GM23338 (cell line): ENCODE results near the gene PORCN. TPM values are rescaled to one million over a fixed set of nuclear protein-coding genes. Genes with fewer than 3 reads are reported as not detected.

Experiments
- ATAC-seq: fragments of 200-7000 bp; cut with Tn5 transposase; 3 replicates; pipeline ENCODE4 v1.9.1; 2020
- DNase-seq: peaks from one replicate; pipeline ENCODE4 v3.0.0-alpha.2; 2015; ENCODE audit warnings: low spot score
- H2AFZ ChIP-seq: fragments of 200-600 bp; sonication (generic); 2 replicates; pipeline ENCODE4 v1.8.0; 2016; ENCODE audit warnings: antibody characterized with exemption, mild to moderate bottlenecking, moderate library complexity
- H3F3A ChIP-seq: fragments of 200-600 bp; sonication (generic); replicated peaks from 2 replicates; pipeline ENCODE4 v1.8.0; 2017; ENCODE audit warnings: antibody characterized with exemption, mixed run types, low read depth
- H3K27ac ChIP-seq: fragments of 200-600 bp; sonication (generic); 2 replicates; pipeline ENCODE4 v1.6.1; 2016; ENCODE audit warnings: low read depth
- H3K27me3 ChIP-seq: fragments of 200-600 bp; sonication (generic); 2 replicates; pipeline ENCODE4 v1.8.0; 2016; ENCODE audit warnings: mild to moderate bottlenecking, mixed run types, moderate library complexity; ENCODE audit not compliant: insufficient read depth
- H3K36me3 ChIP-seq: fragments of 200-600 bp; sonication (generic); 2 replicates; pipeline ENCODE4 v1.8.0; 2016; ENCODE audit warnings: mild to moderate bottlenecking; ENCODE audit not compliant: insufficient read depth
- H3K4me1 ChIP-seq: fragments of 200-600 bp; sonication (generic); 2 replicates; pipeline ENCODE4 v1.8.0; 2016; ENCODE audit warnings: mild to moderate bottlenecking, moderate library complexity; ENCODE audit not compliant: insufficient read depth
- H3K4me2 ChIP-seq: fragments of 200-600 bp; sonication (generic); 2 replicates; pipeline ENCODE4 v1.7.1; 2017; ENCODE audit warnings: mixed run types
- H3K4me3 ChIP-seq: fragments of 200-600 bp; sonication (generic); 2 replicates; pipeline ENCODE4 v1.6.1; 2016; ENCODE audit warnings: mixed run types
- H3K79me2 ChIP-seq: fragments of 200-600 bp; sonication (generic); replicated peaks from 2 replicates; pipeline ENCODE4 v1.8.0; 2017; ENCODE audit warnings: mild to moderate bottlenecking; ENCODE audit not compliant: insufficient read depth
- H3K9me2 ChIP-seq: fragments of 200-600 bp; sonication (generic); 2 replicates; pipeline ENCODE4 v1.8.0; 2017; ENCODE audit not compliant: insufficient read depth
- H4K20me1 ChIP-seq: fragments of 200-600 bp; sonication (generic); replicated peaks from 2 replicates; pipeline ENCODE4 v1.8.0; 2017; ENCODE audit warnings: mild to moderate bottlenecking; ENCODE audit not compliant: insufficient read depth
- H3K27ac Mint-ChIP-seq: 2 replicates; pipeline ENCODE4 v1.8.0; 2020; ENCODE audit warnings: inconsistent platforms, mild to moderate bottlenecking, moderate library complexity, mixed read lengths
- H3K27me3 Mint-ChIP-seq: 3 replicates; pipeline ENCODE4 v1.8.0; 2022; ENCODE audit warnings: low read depth, mild to moderate bottlenecking, moderate library complexity, mixed read lengths, inconsistent platforms; ENCODE audit not compliant: insufficient read depth, poor library complexity
- H3K36me3 Mint-ChIP-seq: 3 replicates; pipeline ENCODE4 v1.8.0; 2021; ENCODE audit warnings: low read depth, mild to moderate bottlenecking, inconsistent platforms, moderate library complexity, mixed read lengths
- H3K4me1 Mint-ChIP-seq: 3 replicates; pipeline ENCODE4 v1.8.0; 2020; ENCODE audit warnings: mild to moderate bottlenecking, inconsistent platforms, mixed read lengths
- H3K4me3 Mint-ChIP-seq: 3 replicates; pipeline ENCODE4 v1.8.0; 2021; ENCODE audit warnings: moderate library complexity, mild to moderate bottlenecking, inconsistent platforms, mixed read lengths
- H3K9me3 Mint-ChIP-seq: 3 replicates; pipeline ENCODE4 v1.8.0; 2020; ENCODE audit warnings: moderate library complexity, mild to moderate bottlenecking, inconsistent platforms, mixed read lengths
- CREB1 ChIP-seq: fragments of 250-450 bp; sonication (Bioruptor Pico); IDR thresholded peaks from 2 replicates; pipeline ENCODE4 v1.5.0; 2020; ENCODE audit warnings: low read depth, mild to moderate bottlenecking, moderate library complexity
- JUNB ChIP-seq: IDR thresholded peaks from one replicate; pipeline ENCODE4 v1.6.1; 2016; ENCODE audit warnings: antibody characterized with exemption; ENCODE audit not compliant: unreplicated experiment
- STAT1 ChIP-seq: IDR thresholded peaks from one replicate; pipeline ENCODE4 v1.6.1; 2016; ENCODE audit warnings: antibody characterized with exemption; ENCODE audit not compliant: unreplicated experiment
- ZNF114 ChIP-seq: fragments of 250-450 bp; sonication (Bioruptor Pico); IDR thresholded peaks from 2 replicates; pipeline ENCODE4 v1.5.0; 2020; ENCODE audit warnings: mild to moderate bottlenecking, moderate library complexity
- ZNF331 ChIP-seq: fragments of 250-450 bp; sonication (Bioruptor Pico); IDR thresholded peaks from 2 replicates; pipeline ENCODE4 v1.5.0; 2020; ENCODE audit warnings: low read depth, mild to moderate bottlenecking, moderate library complexity
- polyA plus RNA-seq: library from polyadenylated mRNA; unstranded; fragments of >200 nt; fragmentation: Nextera tagmentation; extraction: Ambion mirVana; gene quantifications from 2 replicates; pipeline ENCODE4 v1.2.1, GENCODE V29; 2016
- total RNA-seq: library from RNA; depleted of rRNA; stranded (reverse); fragments of >200 nt; shearing (Covaris generic); gene quantifications from 2 replicates; pipeline ENCODE4 v1.2.3, GENCODE V29; 2014
- TF ChIP-seq, protein P1 (sequence below): fragments of 250-450 bp; sonication (Bioruptor Pico); IDR thresholded peaks from 2 replicates; pipeline ENCODE4 v1.5.0; 2020; ENCODE audit warnings: mild to moderate bottlenecking, moderate library complexity
- TF ChIP-seq, protein P2 (sequence below), 2 experiments: fragments of 200-600 bp in 1 of 2; sonication (generic) in 1 of 2; conservative IDR thresholded peaks; 2 replicates each; pipeline versions ENCODE4 v1.5.1 to v1.6.1; 2016 to 2017; ENCODE audit warnings: antibody characterized with exemption in 2 of 2, low read depth in 2 of 2, mild to moderate bottlenecking in 2 of 2, moderate library complexity in 1 of 2
- TF ChIP-seq, protein P3 (sequence below): IDR thresholded peaks from one replicate; pipeline ENCODE4 v1.6.1; 2018; ENCODE audit warnings: antibody characterized with exemption; ENCODE audit not compliant: unreplicated experiment

Gene PORCN
- total and polyA plus RNA-seq, 2 experiments from 2014 or later = 19.4 to 28.5 TPM

DNA sequence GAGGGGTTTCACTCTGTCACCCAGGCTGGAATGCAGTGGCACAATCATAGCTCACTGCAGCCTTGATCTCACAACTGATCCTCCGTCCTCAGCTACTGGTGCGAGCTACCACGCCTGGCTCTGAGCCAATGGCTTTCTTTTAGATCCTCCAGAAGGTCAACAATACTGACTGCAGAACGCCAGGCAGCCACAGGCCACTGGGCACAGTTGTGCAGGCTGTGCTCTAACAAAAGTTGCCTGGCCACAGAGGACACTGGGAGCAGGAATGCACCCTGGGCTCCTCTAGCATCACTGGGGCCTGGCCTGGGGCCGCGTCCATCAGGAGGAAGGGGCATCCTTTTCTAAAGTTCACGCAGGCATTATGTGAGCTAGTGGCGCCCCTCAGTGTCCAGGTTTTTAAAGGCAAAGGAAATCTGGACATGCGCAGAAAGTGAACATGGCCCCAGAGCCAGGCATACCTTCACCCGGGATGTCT lies 14.9 kb upstream of the PORCN start:
- no peak overlapping the region for H3K27ac ChIP-seq
- DNase-seq (peak; percentile 77), ATAC-seq (peak; percentile 93)
- no peaks in the 10 kb centered on the region for H3K36me3 ChIP-seq
- H2AFZ ChIP-seq = no peak overlapping the region
- H3F3A ChIP-seq = no peaks in the 10 kb centered on the region
- H3K27me3 Mint-ChIP-seq = peaks cover 2% of the 10 kb centered on the region
- H3K9me2 ChIP-seq = no peaks in the 10 kb centered on the region
- no peaks in the 10 kb centered on the region for H3K4me1 Mint-ChIP-seq
- H3K4me2 ChIP-seq = no peak overlapping the region
- no peaks in the 10 kb centered on the region for H4K20me1 ChIP-seq
- no peaks in the 10 kb centered on the region for H3K79me2 ChIP-seq
- no peak overlapping the region for H3K4me3 Mint-ChIP-seq
- no peaks in the 10 kb centered on the region for H3K9me3 Mint-ChIP-seq
- no peaks in the 10 kb centered on the region for H3K36me3 Mint-ChIP-seq
- TF ChIP-seq ZNF114 (CRISPR knock-in tag) (no peak), ZNF331 (CRISPR knock-in tag) (no peak), CREB1 (CRISPR knock-in tag) (no peak), JUNB (no peak), STAT1 (no peak)
- TF ChIP-seq, protein P1, sequence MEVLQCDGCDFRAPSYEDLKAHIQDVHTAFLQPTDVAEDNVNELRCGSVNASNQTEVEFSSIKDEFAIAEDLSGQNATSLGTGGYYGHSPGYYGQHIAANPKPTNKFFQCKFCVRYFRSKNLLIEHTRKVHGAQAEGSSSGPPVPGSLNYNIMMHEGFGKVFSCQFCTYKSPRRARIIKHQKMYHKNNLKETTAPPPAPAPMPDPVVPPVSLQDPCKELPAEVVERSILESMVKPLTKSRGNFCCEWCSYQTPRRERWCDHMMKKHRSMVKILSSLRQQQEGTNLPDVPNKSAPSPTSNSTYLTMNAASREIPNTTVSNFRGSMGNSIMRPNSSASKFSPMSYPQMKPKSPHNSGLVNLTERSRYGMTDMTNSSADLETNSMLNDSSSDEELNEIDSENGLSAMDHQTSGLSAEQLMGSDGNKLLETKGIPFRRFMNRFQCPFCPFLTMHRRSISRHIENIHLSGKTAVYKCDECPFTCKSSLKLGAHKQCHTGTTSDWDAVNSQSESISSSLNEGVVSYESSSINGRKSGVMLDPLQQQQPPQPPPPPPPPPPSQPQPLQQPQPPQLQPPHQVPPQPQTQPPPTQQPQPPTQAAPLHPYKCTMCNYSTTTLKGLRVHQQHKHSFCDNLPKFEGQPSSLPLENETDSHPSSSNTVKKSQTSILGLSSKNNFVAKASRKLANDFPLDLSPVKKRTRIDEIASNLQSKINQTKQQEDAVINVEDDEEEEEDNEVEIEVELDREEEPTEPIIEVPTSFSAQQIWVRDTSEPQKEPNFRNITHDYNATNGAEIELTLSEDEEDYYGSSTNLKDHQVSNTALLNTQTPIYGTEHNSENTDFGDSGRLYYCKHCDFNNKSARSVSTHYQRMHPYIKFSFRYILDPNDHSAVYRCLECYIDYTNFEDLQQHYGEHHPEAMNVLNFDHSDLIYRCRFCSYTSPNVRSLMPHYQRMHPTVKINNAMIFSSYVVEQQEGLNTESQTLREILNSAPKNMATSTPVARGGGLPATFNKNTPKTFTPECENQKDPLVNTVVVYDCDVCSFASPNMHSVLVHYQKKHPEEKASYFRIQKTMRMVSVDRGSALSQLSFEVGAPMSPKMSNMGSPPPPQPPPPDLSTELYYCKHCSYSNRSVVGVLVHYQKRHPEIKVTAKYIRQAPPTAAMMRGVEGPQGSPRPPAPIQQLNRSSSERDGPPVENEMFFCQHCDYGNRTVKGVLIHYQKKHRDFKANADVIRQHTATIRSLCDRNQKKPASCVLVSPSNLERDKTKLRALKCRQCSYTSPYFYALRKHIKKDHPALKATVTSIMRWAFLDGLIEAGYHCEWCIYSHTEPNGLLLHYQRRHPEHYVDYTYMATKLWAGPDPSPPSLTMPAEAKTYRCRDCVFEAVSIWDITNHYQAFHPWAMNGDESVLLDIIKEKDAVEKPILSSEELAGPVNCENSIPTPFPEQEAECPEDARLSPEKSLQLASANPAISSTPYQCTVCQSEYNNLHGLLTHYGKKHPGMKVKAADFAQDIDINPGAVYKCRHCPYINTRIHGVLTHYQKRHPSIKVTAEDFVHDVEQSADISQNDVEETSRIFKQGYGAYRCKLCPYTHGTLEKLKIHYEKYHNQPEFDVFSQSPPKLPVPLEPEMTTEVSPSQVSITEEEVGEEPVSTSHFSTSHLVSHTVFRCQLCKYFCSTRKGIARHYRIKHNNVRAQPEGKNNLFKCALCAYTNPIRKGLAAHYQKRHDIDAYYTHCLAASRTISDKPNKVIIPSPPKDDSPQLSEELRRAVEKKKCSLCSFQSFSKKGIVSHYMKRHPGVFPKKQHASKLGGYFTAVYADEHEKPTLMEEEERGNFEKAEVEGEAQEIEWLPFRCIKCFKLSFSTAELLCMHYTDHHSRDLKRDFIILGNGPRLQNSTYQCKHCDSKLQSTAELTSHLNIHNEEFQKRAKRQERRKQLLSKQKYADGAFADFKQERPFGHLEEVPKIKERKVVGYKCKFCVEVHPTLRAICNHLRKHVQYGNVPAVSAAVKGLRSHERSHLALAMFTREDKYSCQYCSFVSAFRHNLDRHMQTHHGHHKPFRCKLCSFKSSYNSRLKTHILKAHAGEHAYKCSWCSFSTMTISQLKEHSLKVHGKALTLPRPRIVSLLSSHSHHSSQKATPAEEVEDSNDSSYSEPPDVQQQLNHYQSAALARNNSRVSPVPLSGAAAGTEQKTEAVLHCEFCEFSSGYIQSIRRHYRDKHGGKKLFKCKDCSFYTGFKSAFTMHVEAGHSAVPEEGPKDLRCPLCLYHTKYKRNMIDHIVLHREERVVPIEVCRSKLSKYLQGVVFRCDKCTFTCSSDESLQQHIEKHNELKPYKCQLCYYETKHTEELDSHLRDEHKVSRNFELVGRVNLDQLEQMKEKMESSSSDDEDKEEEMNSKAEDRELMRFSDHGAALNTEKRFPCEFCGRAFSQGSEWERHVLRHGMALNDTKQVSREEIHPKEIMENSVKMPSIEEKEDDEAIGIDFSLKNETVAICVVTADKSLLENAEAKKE (CRISPR knock-in tag) = no peak
- TF ChIP-seq, protein P2, sequence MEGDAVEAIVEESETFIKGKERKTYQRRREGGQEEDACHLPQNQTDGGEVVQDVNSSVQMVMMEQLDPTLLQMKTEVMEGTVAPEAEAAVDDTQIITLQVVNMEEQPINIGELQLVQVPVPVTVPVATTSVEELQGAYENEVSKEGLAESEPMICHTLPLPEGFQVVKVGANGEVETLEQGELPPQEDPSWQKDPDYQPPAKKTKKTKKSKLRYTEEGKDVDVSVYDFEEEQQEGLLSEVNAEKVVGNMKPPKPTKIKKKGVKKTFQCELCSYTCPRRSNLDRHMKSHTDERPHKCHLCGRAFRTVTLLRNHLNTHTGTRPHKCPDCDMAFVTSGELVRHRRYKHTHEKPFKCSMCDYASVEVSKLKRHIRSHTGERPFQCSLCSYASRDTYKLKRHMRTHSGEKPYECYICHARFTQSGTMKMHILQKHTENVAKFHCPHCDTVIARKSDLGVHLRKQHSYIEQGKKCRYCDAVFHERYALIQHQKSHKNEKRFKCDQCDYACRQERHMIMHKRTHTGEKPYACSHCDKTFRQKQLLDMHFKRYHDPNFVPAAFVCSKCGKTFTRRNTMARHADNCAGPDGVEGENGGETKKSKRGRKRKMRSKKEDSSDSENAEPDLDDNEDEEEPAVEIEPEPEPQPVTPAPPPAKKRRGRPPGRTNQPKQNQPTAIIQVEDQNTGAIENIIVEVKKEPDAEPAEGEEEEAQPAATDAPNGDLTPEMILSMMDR (conservative IDR thresholded peaks at IDR 0.05; ENCODE audit: low read depth in 2 of 2) = peak; percentile 55 to 75
- TF ChIP-seq, protein P3, sequence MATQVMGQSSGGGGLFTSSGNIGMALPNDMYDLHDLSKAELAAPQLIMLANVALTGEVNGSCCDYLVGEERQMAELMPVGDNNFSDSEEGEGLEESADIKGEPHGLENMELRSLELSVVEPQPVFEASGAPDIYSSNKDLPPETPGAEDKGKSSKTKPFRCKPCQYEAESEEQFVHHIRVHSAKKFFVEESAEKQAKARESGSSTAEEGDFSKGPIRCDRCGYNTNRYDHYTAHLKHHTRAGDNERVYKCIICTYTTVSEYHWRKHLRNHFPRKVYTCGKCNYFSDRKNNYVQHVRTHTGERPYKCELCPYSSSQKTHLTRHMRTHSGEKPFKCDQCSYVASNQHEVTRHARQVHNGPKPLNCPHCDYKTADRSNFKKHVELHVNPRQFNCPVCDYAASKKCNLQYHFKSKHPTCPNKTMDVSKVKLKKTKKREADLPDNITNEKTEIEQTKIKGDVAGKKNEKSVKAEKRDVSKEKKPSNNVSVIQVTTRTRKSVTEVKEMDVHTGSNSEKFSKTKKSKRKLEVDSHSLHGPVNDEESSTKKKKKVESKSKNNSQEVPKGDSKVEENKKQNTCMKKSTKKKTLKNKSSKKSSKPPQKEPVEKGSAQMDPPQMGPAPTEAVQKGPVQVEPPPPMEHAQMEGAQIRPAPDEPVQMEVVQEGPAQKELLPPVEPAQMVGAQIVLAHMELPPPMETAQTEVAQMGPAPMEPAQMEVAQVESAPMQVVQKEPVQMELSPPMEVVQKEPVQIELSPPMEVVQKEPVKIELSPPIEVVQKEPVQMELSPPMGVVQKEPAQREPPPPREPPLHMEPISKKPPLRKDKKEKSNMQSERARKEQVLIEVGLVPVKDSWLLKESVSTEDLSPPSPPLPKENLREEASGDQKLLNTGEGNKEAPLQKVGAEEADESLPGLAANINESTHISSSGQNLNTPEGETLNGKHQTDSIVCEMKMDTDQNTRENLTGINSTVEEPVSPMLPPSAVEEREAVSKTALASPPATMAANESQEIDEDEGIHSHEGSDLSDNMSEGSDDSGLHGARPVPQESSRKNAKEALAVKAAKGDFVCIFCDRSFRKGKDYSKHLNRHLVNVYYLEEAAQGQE = no peak
- H3K4me3 ChIP-seq = no peak overlapping the region
- H3K27ac Mint-ChIP-seq = no peak overlapping the region
- H3K4me1 ChIP-seq = no peaks in the 10 kb centered on the region
- H3K27me3 ChIP-seq = no peaks in the 10 kb centered on the region
